DOHH2 (cell line): Measurements from ENCODE around the gene MC4R.

Experiments used
- EZH2phosphoT487 ChIP-seq: fragments of 200-600 bp; sonication (generic); IDR thresholded peaks from 2 replicates; pipeline ENCODE4 v1.6.1; 2017; ENCODE audit warnings: borderline replicate concordance, mild to moderate bottlenecking, antibody characterized with exemption, low read length, moderate library complexity, mixed read lengths
- TF ChIP-seq, protein P1 (sequence below): fragments of 200-600 bp; sonication (generic); IDR thresholded peaks from one replicate; pipeline ENCODE4 v1.5.1; 2014; ENCODE audit warnings: antibody characterized with exemption, mild to moderate bottlenecking, low read depth, low read length; ENCODE audit not compliant: poor library complexity, severe bottlenecking

DNA sequence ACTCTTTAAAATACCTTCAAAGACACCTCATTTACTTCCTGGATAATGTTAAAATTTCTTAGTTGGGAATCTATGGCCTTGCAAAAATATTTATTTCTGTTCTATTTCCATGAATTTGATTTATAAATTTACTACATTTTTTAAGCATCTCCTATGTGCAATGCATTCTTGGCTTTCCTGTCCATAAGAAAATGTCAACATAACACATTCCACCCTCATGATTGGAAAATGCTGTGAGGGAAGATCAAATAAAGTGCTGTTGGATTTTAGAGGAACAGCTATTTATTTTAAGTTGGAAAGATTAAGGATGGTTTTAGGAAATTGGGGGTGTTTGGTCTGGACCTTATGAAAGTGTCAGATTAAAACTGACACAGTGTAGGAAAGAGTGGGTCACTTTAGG, 45.4 kb upstream of the MC4R start:
- TF ChIP-seq EZH2phosphoT487 = no peak
- TF ChIP-seq, protein P1, sequence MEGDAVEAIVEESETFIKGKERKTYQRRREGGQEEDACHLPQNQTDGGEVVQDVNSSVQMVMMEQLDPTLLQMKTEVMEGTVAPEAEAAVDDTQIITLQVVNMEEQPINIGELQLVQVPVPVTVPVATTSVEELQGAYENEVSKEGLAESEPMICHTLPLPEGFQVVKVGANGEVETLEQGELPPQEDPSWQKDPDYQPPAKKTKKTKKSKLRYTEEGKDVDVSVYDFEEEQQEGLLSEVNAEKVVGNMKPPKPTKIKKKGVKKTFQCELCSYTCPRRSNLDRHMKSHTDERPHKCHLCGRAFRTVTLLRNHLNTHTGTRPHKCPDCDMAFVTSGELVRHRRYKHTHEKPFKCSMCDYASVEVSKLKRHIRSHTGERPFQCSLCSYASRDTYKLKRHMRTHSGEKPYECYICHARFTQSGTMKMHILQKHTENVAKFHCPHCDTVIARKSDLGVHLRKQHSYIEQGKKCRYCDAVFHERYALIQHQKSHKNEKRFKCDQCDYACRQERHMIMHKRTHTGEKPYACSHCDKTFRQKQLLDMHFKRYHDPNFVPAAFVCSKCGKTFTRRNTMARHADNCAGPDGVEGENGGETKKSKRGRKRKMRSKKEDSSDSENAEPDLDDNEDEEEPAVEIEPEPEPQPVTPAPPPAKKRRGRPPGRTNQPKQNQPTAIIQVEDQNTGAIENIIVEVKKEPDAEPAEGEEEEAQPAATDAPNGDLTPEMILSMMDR = no peak
